H1 (cell line): ENCODE measurements around the gene ARL2BP.

ENCODE experiments used
- CEBPB ChIP-seq: IDR thresholded peaks from 2 replicates; pipeline ENCODE4 v1.6.1; 2012; ENCODE audit warnings: low read depth, low read length
- CTCF ChIP-seq, 3 experiments: IDR thresholded peaks; 1 replicate in 2 of 3; 2 replicates in 1 of 3; pipeline versions ENCODE4 v1.5.1 to v1.6.1; 2011; ENCODE audit warnings: low read length in 3 of 3, mild to moderate bottlenecking in 3 of 3, inconsistent platforms in 2 of 3, low read depth in 1 of 3, moderate library complexity in 1 of 3; ENCODE audit not compliant: insufficient read depth in 1 of 3; ENCODE audit errors: control extremely low read depth in 1 of 3
- MAX ChIP-seq: IDR thresholded peaks from 2 replicates; pipeline ENCODE4 v1.6.1; 2012; ENCODE audit warnings: inconsistent platforms

DNA sequence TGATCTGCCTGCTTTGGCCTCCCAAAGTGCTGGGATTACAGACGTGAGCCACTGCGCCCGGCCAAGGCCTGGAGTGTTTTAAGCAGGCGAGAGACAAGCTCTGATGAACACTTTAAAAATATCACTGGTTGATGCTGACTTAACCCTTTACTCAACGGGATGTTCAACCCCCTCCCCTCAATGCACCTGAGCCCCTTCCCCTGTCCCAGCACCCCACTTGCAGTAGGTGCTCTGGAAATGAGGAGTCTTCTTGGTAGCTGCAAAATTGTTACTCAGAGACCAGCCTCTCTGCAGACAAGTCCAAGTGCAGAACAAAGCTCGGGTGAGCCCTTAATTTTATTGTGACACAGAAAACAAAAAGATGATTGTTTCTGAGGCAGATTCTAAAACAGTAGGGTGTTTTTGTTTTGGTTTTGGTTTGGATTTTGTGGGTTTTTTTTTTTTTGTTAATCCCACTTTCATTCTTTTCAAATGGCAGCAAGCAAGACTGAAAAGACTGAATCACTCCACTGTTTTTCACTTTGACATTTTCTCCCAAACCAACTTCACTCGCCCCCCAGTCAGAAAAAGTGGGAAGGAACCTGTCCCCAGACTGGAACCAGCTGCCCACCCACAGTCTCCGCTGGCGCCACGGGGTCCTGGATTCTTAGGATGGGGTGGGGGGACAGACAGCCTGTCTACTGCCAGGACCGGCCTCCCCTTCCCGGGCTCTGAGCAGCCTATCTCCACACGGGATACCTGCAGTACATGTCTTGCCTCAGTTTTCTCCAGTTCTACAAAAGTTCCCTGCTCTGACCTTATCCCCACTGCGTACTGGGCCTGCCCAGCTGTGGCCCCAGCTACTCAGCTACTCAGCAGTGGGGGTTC is 44.6 kb downstream of the ARL2BP start:
- TF ChIP-seq CTCF (IDR thresholded peaks at IDR 0.05; ENCODE audit: control extremely low read depth in 1 of 3, insufficient read depth in 1 of 3, low read depth in 1 of 3, low read length in 3 of 3) (no peak), MAX (no peak), CEBPB (no peak)
